Bronchial epithelial cell (primary cell): ENCODE measurements around the gene TUG1. TPM values are rescaled to one million over a fixed set of nuclear protein-coding genes. Genes with fewer than 3 reads are reported as not detected.

Source experiments
- DNase-seq: peaks from one replicate; pipeline ENCODE4 v3.0.0-alpha.2; 2010; ENCODE audit warnings: low read depth
- FAIRE-seq: peaks from 2 replicates; lab custom pipeline; 2011; peaks lifted over from hg19 to GRCh38; lab: Jason Lieb, UNC
- H3K27me3 ChIP-seq: 2 replicates; pipeline ENCODE4 v1.5.1; 2011; ENCODE audit warnings: low read length; ENCODE audit not compliant: control insufficient read depth, insufficient read depth
- H3K36me3 ChIP-seq: 2 replicates; pipeline ENCODE4 v1.5.1; 2011; ENCODE audit warnings: low read length; ENCODE audit not compliant: control insufficient read depth, insufficient read depth
- H3K4me3 ChIP-seq: 2 replicates; pipeline ENCODE4 v1.5.1; 2011; ENCODE audit warnings: mild to moderate bottlenecking, low read depth, low read length, control low read depth
- total RNA-seq: library from RNA; depleted of rRNA; stranded (reverse); fragments of >200 nt; gene quantifications from 2 replicates; pipeline ENCODE4 v1.2.1, GENCODE V29; 2014
- TF ChIP-seq, protein P1 (sequence below): IDR thresholded peaks from 2 replicates; pipeline ENCODE4 v1.5.1; 2011; ENCODE audit warnings: mild to moderate bottlenecking, moderate library complexity, low read length, control low read depth, inconsistent platforms; ENCODE audit not compliant: insufficient read depth, severe bottlenecking

Gene TUG1
- total RNA-seq, 1 donor from 2014 or later: 24.5 TPM

DNA sequence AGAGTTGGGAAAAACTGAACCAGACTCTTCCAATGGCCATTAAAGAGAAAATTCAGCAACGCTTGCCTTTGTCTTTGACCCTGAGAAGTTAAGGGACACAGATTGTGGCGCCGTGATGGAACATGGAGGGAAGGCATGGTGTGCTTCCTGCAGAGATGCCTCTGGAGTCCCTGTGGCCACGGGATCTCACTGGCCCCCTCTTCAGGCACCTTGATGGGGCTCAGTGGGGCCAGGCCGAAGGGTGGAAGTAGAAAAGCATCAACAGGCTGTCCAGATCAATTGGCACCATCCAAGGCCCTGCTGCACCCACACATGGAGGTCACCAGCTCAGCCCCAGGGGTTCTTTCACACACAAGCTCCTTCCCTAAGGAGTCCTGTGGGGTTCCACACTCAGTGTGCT is 43.4 kb upstream of the TUG1 start:
- H3K4me3 ChIP-seq: no peak overlapping the region
- no peak for FAIRE-seq
- DNase-seq: no peak
- H3K36me3 ChIP-seq: peaks cover 11% of the 10 kb centered on the region
- TF ChIP-seq, protein P1, sequence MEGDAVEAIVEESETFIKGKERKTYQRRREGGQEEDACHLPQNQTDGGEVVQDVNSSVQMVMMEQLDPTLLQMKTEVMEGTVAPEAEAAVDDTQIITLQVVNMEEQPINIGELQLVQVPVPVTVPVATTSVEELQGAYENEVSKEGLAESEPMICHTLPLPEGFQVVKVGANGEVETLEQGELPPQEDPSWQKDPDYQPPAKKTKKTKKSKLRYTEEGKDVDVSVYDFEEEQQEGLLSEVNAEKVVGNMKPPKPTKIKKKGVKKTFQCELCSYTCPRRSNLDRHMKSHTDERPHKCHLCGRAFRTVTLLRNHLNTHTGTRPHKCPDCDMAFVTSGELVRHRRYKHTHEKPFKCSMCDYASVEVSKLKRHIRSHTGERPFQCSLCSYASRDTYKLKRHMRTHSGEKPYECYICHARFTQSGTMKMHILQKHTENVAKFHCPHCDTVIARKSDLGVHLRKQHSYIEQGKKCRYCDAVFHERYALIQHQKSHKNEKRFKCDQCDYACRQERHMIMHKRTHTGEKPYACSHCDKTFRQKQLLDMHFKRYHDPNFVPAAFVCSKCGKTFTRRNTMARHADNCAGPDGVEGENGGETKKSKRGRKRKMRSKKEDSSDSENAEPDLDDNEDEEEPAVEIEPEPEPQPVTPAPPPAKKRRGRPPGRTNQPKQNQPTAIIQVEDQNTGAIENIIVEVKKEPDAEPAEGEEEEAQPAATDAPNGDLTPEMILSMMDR: no peak
- H3K27me3 ChIP-seq: no peaks in the 10 kb centered on the region

DNA sequence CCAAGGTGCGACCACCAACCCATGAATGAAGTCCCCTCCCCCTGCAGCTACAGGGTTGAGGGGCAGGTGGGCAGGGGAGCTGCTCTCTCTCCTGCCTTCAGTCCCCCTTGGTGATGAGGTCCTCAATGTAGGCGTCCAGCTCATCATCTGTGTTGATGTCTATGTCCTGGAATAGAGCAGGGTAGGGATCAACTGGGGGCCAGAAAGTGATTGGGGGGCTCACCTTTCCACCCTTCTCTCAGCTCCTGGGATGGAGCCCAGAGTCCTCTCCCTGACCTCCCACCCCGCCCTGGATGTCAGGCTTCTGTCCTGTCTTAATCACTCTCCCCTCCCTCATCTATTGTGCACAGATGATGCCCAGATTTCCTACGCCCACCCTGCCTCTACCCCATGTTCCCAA is 42.4 kb upstream of the TUG1 start:
- H3K27me3 ChIP-seq: no peaks in the 10 kb centered on the region
- peaks cover 15% of the 10 kb centered on the region for H3K36me3 ChIP-seq
- DNase-seq (no peak), FAIRE-seq (no peak)
- TF ChIP-seq, protein P1: no peak
- H3K4me3 ChIP-seq: no peak overlapping the region

DNA sequence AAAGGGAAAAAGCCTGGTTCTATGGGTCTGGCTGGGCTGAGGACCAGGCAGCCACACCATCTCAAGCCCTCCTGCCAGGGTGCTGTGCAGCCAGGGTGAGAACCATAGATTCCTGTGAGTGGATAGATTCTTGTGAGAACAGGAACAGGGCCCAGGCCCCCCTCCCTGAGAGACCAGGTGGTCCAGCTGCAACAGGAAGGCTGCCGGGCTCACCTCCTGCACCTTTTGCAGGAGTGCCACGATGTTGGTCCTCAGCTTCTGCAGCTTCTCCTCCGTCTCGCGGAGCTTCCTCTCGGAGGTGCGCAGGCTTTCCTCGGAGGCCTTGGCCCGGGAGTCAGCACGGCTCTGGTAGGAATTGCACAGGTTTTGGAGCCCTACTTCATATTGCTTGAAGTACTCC is 41.3 kb upstream of the TUG1 start:
- Histone ChIP-seq H3K27me3 (no peaks in the 10 kb centered on the region), H3K36me3 (peaks cover 23% of the 10 kb centered on the region), H3K4me3 (no peak overlapping the region)
- FAIRE-seq (peak; percentile 13), DNase-seq (no peak)
- TF ChIP-seq, protein P1: no peak

DNA sequence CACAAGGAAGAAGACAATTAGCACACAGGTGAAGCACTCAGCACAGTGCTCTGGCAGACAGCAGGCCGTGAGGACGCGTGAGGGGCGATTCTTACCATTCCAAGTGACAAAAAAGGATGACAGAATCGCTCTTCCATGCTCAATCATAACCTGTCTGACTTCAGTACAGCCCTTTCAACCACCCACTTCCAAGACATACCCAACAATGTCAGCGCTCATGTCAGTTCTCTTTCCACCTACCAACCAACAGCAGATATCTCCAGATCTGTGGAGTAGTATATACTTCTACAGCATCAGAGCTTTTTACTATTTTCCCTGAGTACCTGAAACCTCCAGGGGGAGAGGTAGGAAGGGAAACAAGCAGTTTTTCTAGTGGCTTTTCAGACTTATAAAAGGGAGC is 40.7 kb upstream of the TUG1 start:
- FAIRE-seq (peak; percentile 7), DNase-seq (no peak)
- no peak overlapping the region for H3K4me3 ChIP-seq
- peaks cover 27% of the 10 kb centered on the region for H3K36me3 ChIP-seq
- no peaks in the 10 kb centered on the region for H3K27me3 ChIP-seq
- TF ChIP-seq, protein P1: no peak

DNA sequence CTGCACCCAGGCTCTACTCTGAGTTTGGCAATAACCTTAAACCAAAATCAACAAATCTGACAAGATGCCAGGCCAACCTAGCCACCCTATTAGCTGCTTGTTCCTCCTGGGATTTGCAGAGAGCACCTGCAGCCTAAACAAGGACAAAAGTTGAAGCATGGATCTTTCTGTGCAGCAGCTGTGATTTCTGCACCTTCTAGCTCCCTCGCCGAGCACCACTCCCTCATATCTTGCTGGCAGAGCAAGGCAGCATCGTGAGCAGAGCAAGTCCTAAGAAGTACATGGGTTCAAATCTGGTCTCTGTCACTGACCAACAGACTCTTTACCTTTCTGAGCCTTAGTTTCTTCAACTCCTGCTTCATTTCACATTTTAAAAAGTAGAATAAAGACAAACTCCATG is 38.8 kb upstream of the TUG1 start:
- FAIRE-seq (no peak), DNase-seq (no peak)
- Histone ChIP-seq H3K27me3 (no peaks in the 10 kb centered on the region), H3K4me3 (no peak overlapping the region), H3K36me3 (peaks cover 40% of the 10 kb centered on the region)
- TF ChIP-seq, protein P1: no peak

DNA sequence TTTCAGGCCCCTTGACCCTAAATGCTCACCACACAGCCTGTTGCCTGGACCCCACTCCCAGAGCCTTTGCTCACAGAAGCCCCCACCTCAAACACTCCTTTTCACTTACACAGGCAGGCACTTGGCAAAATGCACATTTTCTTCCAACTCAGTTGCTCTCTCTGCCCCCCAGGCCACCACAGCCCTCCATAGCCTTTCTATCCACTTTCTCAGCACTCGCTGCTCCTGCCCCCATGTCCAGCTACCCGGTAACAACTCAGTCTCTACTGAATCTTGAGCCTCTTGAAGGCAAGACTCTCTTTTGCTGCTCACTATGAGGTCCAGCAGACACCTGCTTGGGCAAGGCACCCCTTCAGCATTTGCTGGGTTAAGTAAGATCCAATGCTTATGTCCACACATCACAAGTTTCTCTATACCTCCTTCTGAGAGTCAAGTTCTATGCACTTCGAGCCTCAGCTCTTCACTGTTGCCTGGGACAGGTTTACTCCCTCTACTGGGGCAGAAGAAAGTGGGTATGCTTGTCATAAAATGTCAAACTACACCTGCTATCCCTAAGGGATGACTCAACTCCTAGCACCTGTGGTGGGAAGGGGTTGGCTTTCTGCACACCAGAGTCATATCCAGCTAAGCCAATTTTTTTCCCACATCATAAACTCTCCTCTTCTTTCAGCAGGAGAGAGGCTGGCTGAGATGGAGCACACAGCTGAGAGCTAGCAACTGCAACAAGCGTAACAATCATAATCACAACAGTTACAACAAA is 37.3 kb upstream of the TUG1 start:
- FAIRE-seq: peak; percentile 50
- Histone ChIP-seq H3K27me3 (no peaks in the 10 kb centered on the region), H3K4me3 (no peak overlapping the region), H3K36me3 (peaks cover 42% of the 10 kb centered on the region)
- TF ChIP-seq, protein P1: no peak
- no peak for DNase-seq
